ENCODE results near the gene CCDC107. TPM values are rescaled to one million over a fixed set of nuclear protein-coding genes. Genes with fewer than 3 reads are reported as not detected.
A peak's percentile ranks its signal among the peaks of the same experiment; 100 is the strongest.

The CCDC107 gene
- total RNA-seq, 6 experiments from 2014 or later = 10.0 to 24.2 (median 15.3) TPM

- no peaks in the 10 kb centered on the region for H3K9me3 ChIP-seq
- intact Hi-C loops (cut with DNase I) = no loop called here
- no peaks in the 10 kb centered on the region for H3K36me3 ChIP-seq
- TF ChIP-seq POLR2A (IDR thresholded peaks at IDR 0.05) = no peak
- TF ChIP-seq CTCF (IDR thresholded peaks at IDR 0.05) = no peak
- DNase-seq (peak in 1 of 3 donors; percentile 56), ATAC-seq (peak; percentile 57 to 72 (median 64))
- H3K4me3 ChIP-seq = peak overlapping the region; percentile 38
- WGBS (ENCODE audit: insufficient coverage, low coverage, low lambda C conversion rate, missing lambda C conversion rate) = 9% methylated on average over 16 of the region's 51 CpGs
- no peak overlapping the region for H3K27ac ChIP-seq
- peaks cover 0 to 6% (median 0%) of the 10 kb centered on the region in 4 donors for H3K4me1 ChIP-seq
- H3K27me3 ChIP-seq = peaks cover 0 to 9% of the 10 kb centered on the region in 2 donors
These were observed 17.8 kb downstream of the CCDC107 start for GRCh38 chr9:35675732-35676392.

GRCh38 chr9:35679091-35679490 lies 21.0 kb downstream of the CCDC107 start:
- intact Hi-C loops (cut with DNase I) = no loop called here

GRCh38 chr9:35679766-35680330 lies 21.8 kb downstream of the CCDC107 start:
- WGBS (ENCODE audit: insufficient coverage, low coverage, low lambda C conversion rate, missing lambda C conversion rate) = 73% methylated on average over 2 of the region's 8 CpGs
- H3K9me3 ChIP-seq = no peaks in the 10 kb centered on the region
- intact Hi-C loops (cut with DNase I) = no loop called here
- no peak for ATAC-seq
- TF ChIP-seq CTCF (IDR thresholded peaks at IDR 0.05) (no peak), POLR2A (IDR thresholded peaks at IDR 0.05) (no peak)
- H3K27ac ChIP-seq = no peak overlapping the region
- no peaks in the 10 kb centered on the region for H3K36me3 ChIP-seq
- no peak overlapping the region for H3K4me3 ChIP-seq
- H3K27me3 ChIP-seq = peaks cover 0 to 9% of the 10 kb centered on the region in 2 donors
- H3K4me1 ChIP-seq = peaks cover 0 to 6% (median 0%) of the 10 kb centered on the region in 4 donors
- DNase-seq = peak in 1 of 3 donors; percentile 7

More at GRCh38 chr9:35679091-35679490, 21.0 kb downstream of the CCDC107 start:
- Histone ChIP-seq H3K27me3 (peaks cover 0 to 9% of the 10 kb centered on the region in 2 donors), H3K9me3 (no peaks in the 10 kb centered on the region), H3K27ac (no peak overlapping the region), H3K36me3 (no peaks in the 10 kb centered on the region), H3K4me1 (peaks cover 0 to 6% (median 0%) of the 10 kb centered on the region in 4 donors), H3K4me3 (no peak overlapping the region)
- ATAC-seq (no peak), DNase-seq (no peak)
- 83% methylated on average over 4 of the region's 5 CpGs for WGBS (ENCODE audit: insufficient coverage, low coverage, low lambda C conversion rate, missing lambda C conversion rate)
- TF ChIP-seq CTCF (IDR thresholded peaks at IDR 0.05) = no peak
- no peak for TF ChIP-seq POLR2A (IDR thresholded peaks at IDR 0.05)

GRCh38 chr9:35680331-35681105 lies 22.4 kb downstream of the CCDC107 start:
- Histone ChIP-seq H3K27me3 (peaks cover 0 to 8% of the 10 kb centered on the region in 2 donors), H3K36me3 (no peaks in the 10 kb centered on the region), H3K27ac (no peak overlapping the region), H3K9me3 (no peaks in the 10 kb centered on the region), H3K4me3 (no peak overlapping the region), H3K4me1 (peaks cover 0 to 6% (median 0%) of the 10 kb centered on the region in 4 donors)
- no peak for TF ChIP-seq CTCF (IDR thresholded peaks at IDR 0.05)
- TF ChIP-seq POLR2A (IDR thresholded peaks at IDR 0.05) = no peak
- no peak for ATAC-seq
- DNase-seq = peak in 1 of 3 donors; percentile 9
- 64% methylated on average over 11 of the region's 15 CpGs for WGBS (ENCODE audit: insufficient coverage, low coverage, low lambda C conversion rate, missing lambda C conversion rate)
- intact Hi-C loops (cut with DNase I) = no loop called here

Measured in right lobe of liver (tissue), 6 donors.